A673 (cell line): ENCODE data around the gene E2F1. TPM values are rescaled to one million over a fixed set of nuclear protein-coding genes. Genes with fewer than 3 reads are reported as not detected.

Source experiments
- BruUV-seq: library from RNA; stranded (reverse); fragments of 400-500 nt; replicated peaks from 2 replicates; lab custom pipeline; 2021; lab: Mats Ljungman, UMichigan
- CTCF ChIA-PET: fragments of 300-600 bp; sonication (Branson Sonifier 250); formaldehyde crosslinking; loops from one replicate; lab custom pipeline; 2022; ENCODE audit warnings: antibody characterized with exemption; lab: Charles Lee
- POLR2A ChIA-PET: fragments of 300-600 bp; sonication (Branson Sonifier 250); formaldehyde crosslinking; loops from one replicate; lab custom pipeline; 2022; ENCODE audit warnings: antibody characterized with exemption; ENCODE audit not compliant: low non-redundant PET; lab: Charles Lee
- DNase-seq: peaks from one replicate; pipeline ENCODE4 v3.0.0-alpha.2; 2015; ENCODE audit warnings: low spot score
- H3K27ac ChIP-seq: fragments of 200-600 bp; sonication (generic); 2 replicates; pipeline ENCODE4 v1.5.1; 2016; ENCODE audit warnings: mixed run types, low read depth, mild to moderate bottlenecking, mixed read lengths, antibody characterized with exemption, low read length; ENCODE audit not compliant: poor library complexity, severe bottlenecking
- H3K27me3 ChIP-seq: fragments of 200-600 bp; sonication (generic); replicated peaks from 2 replicates; pipeline ENCODE4 v1.6.1; 2017; ENCODE audit warnings: mixed run types, low read depth, mild to moderate bottlenecking, mixed read lengths, antibody characterized with exemption, low read length; ENCODE audit not compliant: insufficient read depth, poor library complexity
- H3K36me3 ChIP-seq: fragments of 200-600 bp; sonication (generic); 2 replicates; pipeline ENCODE4 v1.6.1; 2016; ENCODE audit warnings: mixed run types, mild to moderate bottlenecking, mixed read lengths, antibody characterized with exemption, low read length; ENCODE audit not compliant: insufficient read depth, poor library complexity, severe bottlenecking
- H3K4me1 ChIP-seq: fragments of 200-600 bp; sonication (generic); 2 replicates; pipeline ENCODE4 v1.6.1; 2017; ENCODE audit warnings: mixed run types, mild to moderate bottlenecking, mixed read lengths, antibody characterized with exemption, low read length; ENCODE audit not compliant: insufficient read depth, poor library complexity, severe bottlenecking
- H3K4me3 ChIP-seq: fragments of 200-600 bp; sonication (generic); 2 replicates; pipeline ENCODE4 v1.5.1; 2016; ENCODE audit warnings: low read depth, mixed run types, mild to moderate bottlenecking, mixed read lengths, low read length; ENCODE audit not compliant: poor library complexity, severe bottlenecking
- H3K9me3 ChIP-seq: fragments of 200-600 bp; sonication (generic); 2 replicates; pipeline ENCODE4 v1.6.1; 2016; ENCODE audit warnings: mixed run types, low read depth, mild to moderate bottlenecking, mixed read lengths, antibody characterized with exemption, low read length; ENCODE audit not compliant: poor library complexity, severe bottlenecking
- CTCF ChIP-seq: fragments of 300-800, 200-600 bp; sonication (generic); conservative IDR thresholded peaks from 2 replicates; pipeline ENCODE4 v1.5.1; 2017; ENCODE audit warnings: low read depth, mild to moderate bottlenecking, antibody characterized with exemption, low read length, moderate library complexity, mixed read lengths
- EZH2 ChIP-seq: fragments of 200-600 bp; sonication (generic); IDR thresholded peaks from 2 replicates; pipeline ENCODE4 v1.6.1; 2017; ENCODE audit warnings: borderline replicate concordance, low read depth, mild to moderate bottlenecking, mixed read lengths, antibody characterized with exemption, low read length; ENCODE audit not compliant: poor library complexity, severe bottlenecking
- intact Hi-C: fragments of 100-400 bp; cut with micrococcal nuclease; formaldehyde crosslinking; loops from one replicate; pipeline ENCODE4 v1.10.0; 2022; ENCODE audit not compliant: unreplicated experiment
- total RNA-seq: library from RNA; stranded (reverse); gene quantifications from 2 replicates; pipeline ENCODE4 v1.2.3, GENCODE V29; 2021

E2F1 gene
- total RNA-seq, 1 experiment from 2014 or later: 86.0 TPM

GRCh38 chr20:33732166-33732970 lies 46.2 kb upstream of the E2F1 start:
- ChIA-PET CTCF (interaction anchor here (1.1 kb wide), 1 partner anchor 60 kb away, joined by 3 read pairs; no protein-coding TSS in a partner anchor), POLR2A (interaction anchor here (0.6 kb wide), 1 partner anchor 57 kb away, joined by 3 read pairs; no protein-coding TSS in a partner anchor)
- Histone ChIP-seq H3K4me3 (peak overlapping the region; percentile 52), H3K27ac (peak overlapping the region; percentile 81), H3K36me3 (no peaks in the 10 kb centered on the region), H3K9me3 (peaks cover 15% of the 10 kb centered on the region), H3K27me3 (no peaks in the 10 kb centered on the region), H3K4me1 (peaks cover 27% of the 10 kb centered on the region)
- peak; percentile 41 for DNase-seq
- TF ChIP-seq EZH2: no peak
- TF ChIP-seq CTCF: no peak
- BruUV-seq: no TSS peak
- intact Hi-C loops: no loop called here

DNA sequence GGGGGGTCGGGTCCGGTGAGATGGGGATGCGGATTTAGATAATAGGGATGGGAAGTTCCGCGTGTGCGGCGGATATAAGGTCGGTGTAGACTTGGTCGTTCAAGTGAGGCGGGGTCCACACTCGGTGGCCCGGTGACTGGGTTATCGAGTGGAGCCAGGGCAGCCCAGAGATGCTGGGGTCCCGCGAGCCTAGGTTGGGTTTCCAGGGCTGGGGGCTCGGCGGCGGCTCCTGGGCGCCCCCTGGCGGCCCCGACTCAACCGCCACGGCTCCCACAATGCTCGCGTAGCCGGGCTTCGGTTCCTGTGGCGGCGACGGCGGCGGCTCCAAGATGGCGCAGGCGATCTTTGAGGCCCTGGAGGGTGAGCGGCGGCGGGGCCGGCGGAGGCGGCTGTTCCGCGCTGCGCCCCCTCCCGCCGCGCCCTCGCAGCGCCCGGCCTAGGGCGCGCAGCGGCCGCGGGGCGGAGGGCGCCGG lies 45.5 kb upstream of the E2F1 start, which contains the start of gene ZNF341:
TSS of gene ZNF341 (plus strand) at position 304 of the 473 bp plus-strand sequence. CDS start at position 330, 26 bp downstream.
- POLR2A ChIA-PET: interaction anchor here (0.6 kb wide), 1 partner anchor 57 kb away, joined by 3 read pairs; no protein-coding TSS in a partner anchor
- Histone ChIP-seq H3K4me3 (peak within 1 kb of the TSS; percentile 52), H3K36me3 (no peaks in the 10 kb centered on the region), H3K4me1 (peaks cover 27% of the 10 kb centered on the region), H3K27ac (peak within 1 kb of the TSS; percentile 81), H3K27me3 (no peaks in the 10 kb centered on the region), H3K9me3 (peaks cover 11% of the 10 kb centered on the region)
- CTCF ChIA-PET: interaction anchor here (1.1 kb wide), 1 partner anchor 59 kb away, joined by 3 read pairs; no protein-coding TSS in a partner anchor
- no TSS peak for BruUV-seq
- peak; percentile 94 for DNase-seq
- no peak for TF ChIP-seq EZH2
- TF ChIP-seq CTCF: peak; percentile 86
- intact Hi-C loops: no loop called here

DNA sequence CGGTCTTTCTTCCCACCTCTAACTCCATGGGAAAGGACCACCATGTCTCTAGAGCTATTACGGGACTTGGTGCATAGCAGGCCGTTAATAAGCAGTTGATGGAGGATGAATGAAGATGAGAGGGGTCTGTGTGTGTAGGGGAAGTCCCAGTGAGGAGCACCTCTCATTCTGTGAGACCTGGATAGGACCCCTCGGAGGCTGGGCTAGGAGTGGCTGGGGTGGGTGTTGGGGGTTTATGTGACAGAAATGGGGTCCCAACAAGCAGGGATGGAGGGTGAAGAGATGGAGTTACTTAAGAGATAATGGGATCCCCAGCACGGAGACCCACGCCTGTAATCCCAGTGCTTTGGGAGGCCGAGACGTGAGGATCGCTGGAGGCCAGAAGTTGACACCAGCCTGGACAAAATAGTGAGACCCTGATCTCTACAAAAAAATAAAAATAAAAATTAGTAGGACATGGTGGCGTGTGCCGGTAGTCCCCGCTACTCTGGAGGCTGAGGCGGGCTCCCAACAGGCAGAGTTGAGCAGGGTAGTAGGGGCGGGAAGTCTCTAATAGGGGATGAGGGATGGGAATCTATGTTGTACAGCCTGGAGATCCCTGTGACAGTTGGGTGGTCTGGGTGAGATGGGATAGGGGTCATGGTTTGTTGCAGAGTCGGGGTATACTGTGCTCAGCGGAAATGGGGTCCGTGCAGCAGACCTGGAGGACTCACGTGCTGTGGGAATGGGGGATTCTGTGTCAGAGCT lies 44.9 kb upstream of the E2F1 start:
- no TSS peak for BruUV-seq
- H3K27ac ChIP-seq: peak overlapping the region; percentile 52
- intact Hi-C loops: no loop called here
- TF ChIP-seq CTCF: no peak
- no peak for TF ChIP-seq EZH2
- no peaks in the 10 kb centered on the region for H3K36me3 ChIP-seq
- peaks cover 5% of the 10 kb centered on the region for H3K9me3 ChIP-seq
- DNase-seq: no peak
- H3K27me3 ChIP-seq: no peaks in the 10 kb centered on the region
- H3K4me1 ChIP-seq: peaks cover 27% of the 10 kb centered on the region
- H3K4me3 ChIP-seq: peak overlapping the region; percentile 52
- CTCF ChIA-PET: interaction anchor here (1.1 kb wide), 1 partner anchor 59 kb away, joined by 3 read pairs; no protein-coding TSS in a partner anchor
- POLR2A ChIA-PET: no interaction called here
